HFF-Myc (cell line): ENCODE measurements around the gene TIGD3.

Source experiments
- DNase-seq: peaks from one replicate; pipeline ENCODE4 v3.0.0-alpha.2; 2011; ENCODE audit warnings: low read depth; ENCODE audit errors: extremely low read depth
- H3K4me3 ChIP-seq: replicated peaks from 2 replicates; pipeline ENCODE4 v1.5.1; 2011; ENCODE audit warnings: low read depth, mild to moderate bottlenecking, control low read depth, low read length
- CTCF ChIP-seq: IDR thresholded peaks from 2 replicates; pipeline ENCODE4 v1.5.1; 2012; ENCODE audit warnings: mild to moderate bottlenecking, low read depth, low read length, control low read depth; ENCODE audit errors: missing control alignments

Gene TIGD3

GRCh38 chr11:65400307-65401072, 45.9 kb downstream of the TIGD3 start:
- no peak overlapping the region for H3K4me3 ChIP-seq
- no peak for TF ChIP-seq CTCF
- DNase-seq, result no peak

- no peak for DNase-seq
- no peak overlapping the region for H3K4me3 ChIP-seq
- no peak for TF ChIP-seq CTCF
Observed at GRCh38 chr11:65401073-65401802, 46.7 kb downstream of the TIGD3 start.

- H3K4me3 ChIP-seq, result no peak overlapping the region
- no peak for TF ChIP-seq CTCF
- no peak for DNase-seq
Observed at GRCh38 chr11:65401803-65402248, 47.3 kb downstream of the TIGD3 start.

- no peak overlapping the region for H3K4me3 ChIP-seq
- DNase-seq, result no peak
- TF ChIP-seq CTCF, result no peak
Observed at GRCh38 chr11:65402790-65403189, 48.2 kb downstream of the TIGD3 start.

- H3K4me3 ChIP-seq, result no peak overlapping the region
- DNase-seq, result no peak
- TF ChIP-seq CTCF, result no peak
Observed at GRCh38 chr11:65403607-65404121, 49.1 kb downstream of the TIGD3 start.

- no peak for DNase-seq
- no peak for TF ChIP-seq CTCF
- H3K4me3 ChIP-seq, result no peak overlapping the region
Observed at GRCh38 chr11:65404210-65404609, 49.7 kb downstream of the TIGD3 start.
